Transverse colon (tissue), 4 donors: ENCODE data around the gene MGARP. TPM values are rescaled to one million over a fixed set of nuclear protein-coding genes. Genes with fewer than 3 reads are reported as not detected.

ENCODE experiments used
- DNase-seq: peaks from one replicate; pipeline ENCODE4 v3.0.0-alpha.2; 2019
- H3K27ac ChIP-seq, 4 donors: fragments of 200-600 bp; sonication (generic); 2 replicates each; pipeline ENCODE4 v1.5.1; 2016 to 2018; ENCODE audit warnings: inconsistent platforms in 4 of 4
- H3K27me3 ChIP-seq: fragments of 200-600 bp; sonication (generic); 2 replicates; pipeline ENCODE4 v1.5.1; 2017; ENCODE audit warnings: inconsistent platforms
- H3K36me3 ChIP-seq, 4 donors: fragments of 200-600 bp; sonication (generic); 2 replicates each; pipeline ENCODE4 v1.5.1; 2017 to 2019; ENCODE audit warnings: inconsistent platforms in 4 of 4
- H3K4me1 ChIP-seq, 4 donors: fragments of 200-600 bp; sonication (generic); 2 replicates each; pipeline ENCODE4 v1.5.1; 2017 to 2020; ENCODE audit warnings: inconsistent platforms in 4 of 4
- H3K4me3 ChIP-seq, 4 donors: fragments of 200-600 bp; sonication (generic); 1 replicate in 1 of 4; 2 replicates in 3 of 4; pipeline versions ENCODE4 v1.5.1 to v1.6.1; 2017 to 2019; ENCODE audit warnings: inconsistent platforms in 4 of 4
- H3K9me3 ChIP-seq, 2 donors: fragments of 200-600 bp; sonication (generic); 2 replicates each; pipeline ENCODE4 v1.5.1; 2017 to 2019; ENCODE audit warnings: inconsistent platforms in 2 of 2
- CTCF ChIP-seq, 5 experiments: fragments of 200-600 bp in 3 of 5; fragments of 450-650 bp in 2 of 5; sonication (generic) in 3 of 5; IDR thresholded peaks; 1 replicate in 2 of 5; 2 replicates in 3 of 5; pipeline ENCODE4 v1.5.1; 2016 to 2017; ENCODE audit warnings: antibody characterized with exemption in 5 of 5, inconsistent platforms in 3 of 5, mild to moderate bottlenecking in 2 of 5, moderate library complexity in 1 of 5
- EP300 ChIP-seq: sonication (generic); formaldehyde crosslinking; IDR thresholded peaks from one replicate; pipeline ENCODE4 v1.6.1; 2017; ENCODE audit warnings: antibody characterized with exemption, low read depth
- POLR2A ChIP-seq: fragments of 450-650 bp; IDR thresholded peaks from one replicate; pipeline ENCODE4 v1.6.1; 2016; ENCODE audit warnings: antibody characterized with exemption, mild to moderate bottlenecking, moderate library complexity
- POLR2AphosphoS5 ChIP-seq, 3 donors: sonication (generic); formaldehyde crosslinking; IDR thresholded peaks; one replicate each; pipeline ENCODE4 v1.6.1; 2016; ENCODE audit warnings: antibody characterized with exemption in 3 of 3
- WGBS, 2 donors: methylation state at CpG; one replicate each; pipeline ENCODE4 v1.1.5; 2018; ENCODE audit warnings: low coverage in 1 of 2; 5-methylcytosine and 5-hydroxymethylcytosine counted together
- in situ Hi-C, 4 donors: fragments of 200-750 bp; cut with MboI; loops; one replicate each; pipeline versions ENCODE4 v1.15.0 to v1.15.1; 2017; ENCODE audit warnings: low sequenced_read_pairs in 3 of 4, low pct_ligation_motif_present in 1 of 4, low pct_unique_long_range_greater_than_20kb in 1 of 4
- intact Hi-C: fragments of 100-400 bp; cut with DNase I; formaldehyde crosslinking; loops from one replicate; pipeline ENCODE4 v1.15.1; 2023; ENCODE audit warnings: low total_unique reads
- total RNA-seq, 4 donors: library from RNA; depleted of rRNA; stranded (reverse); fragments of >200 nt; gene quantifications; one replicate each; pipeline ENCODE4 v1.1.0, GENCODE V29; 2016

Gene MGARP
- total RNA-seq, 4 donors from 2014 or later = 0.64 to 3.4 (median 0.82) TPM; not detected in 1

GRCh38 chr4:139273835-139274234 lies 6.2 kb downstream of the MGARP start:
- in situ Hi-C loops = no loop called here
- peaks cover 34% of the 10 kb centered on the region for H3K27me3 ChIP-seq
- no peaks in the 10 kb centered on the region for H3K36me3 ChIP-seq
- no peaks in the 10 kb centered on the region for H3K9me3 ChIP-seq
- WGBS, 2 donors = 78 to 93% methylated on average over 1 of the region's 1 CpG
- no peak for DNase-seq
- H3K4me3 ChIP-seq = no peak overlapping the region
- H3K27ac ChIP-seq = no peak overlapping the region
- TF ChIP-seq EP300 (no peak), POLR2A (no peak), POLR2AphosphoS5 (IDR thresholded peaks at IDR 0.05) (no peak), CTCF (IDR thresholded peaks at IDR 0.05) (no peak)
- no peaks in the 10 kb centered on the region for H3K4me1 ChIP-seq
- intact Hi-C loops = no loop called here

- no peak for TF ChIP-seq POLR2AphosphoS5 (IDR thresholded peaks at IDR 0.05)
- TF ChIP-seq EP300 = no peak
- no peak for TF ChIP-seq POLR2A
- TF ChIP-seq CTCF (IDR thresholded peaks at IDR 0.05) = no peak
- intact Hi-C loops (no loop called here), in situ Hi-C loops (no loop called here)
Observed at GRCh38 chr4:139267301-139267700, 12.7 kb downstream of the MGARP start.

GRCh38 chr4:139266583-139267257 lies 13.3 kb downstream of the MGARP start:
- WGBS, 2 donors = 10 to 13% methylated on average over 7 to 14 of the region's 14 CpGs
- intact Hi-C loops = no loop called here
- H3K9me3 ChIP-seq = no peaks in the 10 kb centered on the region

More at GRCh38 chr4:139267301-139267700, 12.7 kb downstream of the MGARP start:
- WGBS, 2 donors = 95 to 98% methylated on average over 1 of the region's 1 CpG
- no peaks in the 10 kb centered on the region for H3K36me3 ChIP-seq
- no peak overlapping the region for H3K4me3 ChIP-seq
- peak overlapping the region in 2 of 4 donors; percentile 71 to 72 for H3K27ac ChIP-seq
- peaks cover 7 to 17% (median 9%) of the 10 kb centered on the region in 4 donors for H3K4me1 ChIP-seq
- no peak for DNase-seq
- no peaks in the 10 kb centered on the region for H3K9me3 ChIP-seq
- no peaks in the 10 kb centered on the region for H3K27me3 ChIP-seq

GRCh38 chr4:139266208-139266582 lies 13.8 kb downstream of the MGARP start:
- peak overlapping the region in 3 of 4 donors; percentile 17 to 46 (median 21) for H3K4me3 ChIP-seq

More at GRCh38 chr4:139266583-139267257, 13.3 kb downstream of the MGARP start:
- DNase-seq = peak; percentile 86
- peak overlapping the region in 3 of 4 donors; percentile 17 to 46 (median 21) for H3K4me3 ChIP-seq
- TF ChIP-seq EP300 = no peak
- no peak for TF ChIP-seq POLR2A
- peak in 1 of 3 donors; percentile 11 for TF ChIP-seq POLR2AphosphoS5 (IDR thresholded peaks at IDR 0.05)
- H3K36me3 ChIP-seq = no peaks in the 10 kb centered on the region
- in situ Hi-C loops = no loop called here
- no peaks in the 10 kb centered on the region for H3K27me3 ChIP-seq
- peak overlapping the region; percentile 62 to 72 (median 69) for H3K27ac ChIP-seq
- peaks cover 7 to 17% (median 9%) of the 10 kb centered on the region in 4 donors for H3K4me1 ChIP-seq

More at GRCh38 chr4:139266208-139266582, 13.8 kb downstream of the MGARP start:
- Histone ChIP-seq H3K36me3 (no peaks in the 10 kb centered on the region), H3K27ac (peak overlapping the region; percentile 62 to 72 (median 69)), H3K9me3 (no peaks in the 10 kb centered on the region), H3K4me1 (peaks cover 7 to 17% (median 9%) of the 10 kb centered on the region in 4 donors), H3K27me3 (no peaks in the 10 kb centered on the region)
- 5 to 13% methylated on average over 1 of the region's 1 CpG for WGBS, 2 donors
- intact Hi-C loops (no loop called here), in situ Hi-C loops (no loop called here)
- TF ChIP-seq CTCF (IDR thresholded peaks at IDR 0.05) (no peak), POLR2A (no peak), EP300 (no peak), POLR2AphosphoS5 (IDR thresholded peaks at IDR 0.05) (no peak)
- DNase-seq = no peak
